Mesothelial cell of epicardium (in vitro differentiated cells): ENCODE measurements around the gene KIF16B. TPM values are rescaled to one million over a fixed set of nuclear protein-coding genes. Genes with fewer than 3 reads are reported as not detected.

ENCODE experiments used
- DNase-seq, 2 experiments: peaks; one replicate each; pipeline ENCODE4 v3.0.0; 2021; ENCODE audit warnings: low spot score in 2 of 2; ENCODE audit not compliant: unreplicated experiment in 2 of 2
- H3K27ac Mint-ChIP-seq: 2 replicates; pipeline ENCODE4 v1.8.0; 2021; ENCODE audit warnings: mixed read lengths
- H3K27me3 Mint-ChIP-seq: 2 replicates; pipeline ENCODE4 v1.8.0; 2021; ENCODE audit warnings: low read depth, mixed read lengths
- H3K36me3 Mint-ChIP-seq: 2 replicates; pipeline ENCODE4 v1.8.0; 2021; ENCODE audit warnings: mixed read lengths
- H3K4me1 Mint-ChIP-seq: 2 replicates; pipeline ENCODE4 v1.8.0; 2021; ENCODE audit warnings: mixed read lengths
- H3K4me3 Mint-ChIP-seq: 2 replicates; pipeline ENCODE4 v1.8.0; 2021; ENCODE audit warnings: mild to moderate bottlenecking, moderate library complexity, mixed read lengths
- H3K9me3 Mint-ChIP-seq: 2 replicates; pipeline ENCODE4 v1.8.0; 2021; ENCODE audit warnings: mixed read lengths
- CTCF ChIP-seq: fragments of 200-600 bp; sonication (generic); IDR thresholded peaks from one replicate; pipeline ENCODE4 v1.5.0; 2021; ENCODE audit warnings: antibody characterized with exemption; ENCODE audit not compliant: unreplicated experiment
- total RNA-seq: library from RNA; stranded (reverse); gene quantifications from 3 replicates; pipeline ENCODE4 v1.2.1, GENCODE V29; 2021

Gene KIF16B
- total RNA-seq, 1 donor from 2014 or later: 12.8 TPM

DNA sequence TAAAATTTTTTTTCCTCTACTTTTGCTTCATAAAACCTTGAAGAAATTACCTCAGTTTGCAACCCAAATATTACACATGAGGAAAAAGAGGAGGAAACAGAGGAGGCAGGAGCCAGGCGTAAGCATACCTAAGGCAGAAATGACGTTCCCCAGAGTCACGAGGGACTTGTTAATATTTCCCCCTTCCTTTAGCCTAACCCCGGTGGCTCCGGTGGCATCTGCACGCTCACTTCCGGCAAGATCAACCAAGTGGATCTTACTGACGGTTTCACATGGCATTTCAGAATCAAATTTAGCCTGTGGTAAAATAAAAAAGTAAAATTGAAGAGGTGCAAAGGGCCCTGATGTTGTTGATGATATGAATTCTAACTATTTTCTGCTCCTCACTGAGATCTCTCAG is 67.4 kb downstream of the KIF16B start:
- no peak for TF ChIP-seq CTCF

DNA sequence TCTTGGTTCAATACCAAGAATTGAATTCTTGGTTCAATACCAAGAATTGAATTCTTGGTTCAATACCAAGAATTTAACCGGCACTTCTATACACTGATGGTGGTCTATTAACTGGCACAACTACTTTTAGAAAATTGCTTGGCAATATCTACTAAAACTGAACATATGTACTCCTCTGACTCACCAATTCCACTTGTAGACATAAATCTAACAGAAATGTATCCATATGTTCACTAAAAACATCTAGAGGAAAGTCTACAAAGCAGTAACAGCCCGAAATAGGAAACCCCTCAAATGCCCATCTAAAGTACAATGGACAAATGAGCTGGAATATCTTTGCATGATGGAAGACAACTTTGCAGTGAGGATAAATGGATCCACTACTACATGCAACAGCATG is 71.9 kb downstream of the KIF16B start:
- H3K27ac Mint-ChIP-seq: no peak overlapping the region
- H3K4me3 Mint-ChIP-seq: no peak overlapping the region

More for the DNA sequence above, 67.4 kb downstream of the KIF16B start:
- no peak overlapping the region for H3K4me3 Mint-ChIP-seq
- no peaks in the 10 kb centered on the region for H3K4me1 Mint-ChIP-seq
- DNase-seq: no peak
- H3K9me3 Mint-ChIP-seq: no peaks in the 10 kb centered on the region
- no peaks in the 10 kb centered on the region for H3K27me3 Mint-ChIP-seq
- H3K27ac Mint-ChIP-seq: no peak overlapping the region
- H3K36me3 Mint-ChIP-seq: peaks cover 33% of the 10 kb centered on the region

GRCh38 chr20:16500197-16500596 is 73.1 kb downstream of the KIF16B start:
- Mint-ChIP-seq H3K9me3 (no peaks in the 10 kb centered on the region), H3K36me3 (peaks cover 18% of the 10 kb centered on the region), H3K27ac (no peak overlapping the region), H3K4me3 (no peak overlapping the region), H3K27me3 (no peaks in the 10 kb centered on the region), H3K4me1 (peaks cover 3% of the 10 kb centered on the region)
- no peak for TF ChIP-seq CTCF
- no peak for DNase-seq

More for the DNA sequence above, 71.9 kb downstream of the KIF16B start:
- Mint-ChIP-seq H3K4me1 (peaks cover 3% of the 10 kb centered on the region), H3K36me3 (peaks cover 22% of the 10 kb centered on the region), H3K27me3 (no peaks in the 10 kb centered on the region), H3K9me3 (no peaks in the 10 kb centered on the region)
- no peak for DNase-seq
- no peak for TF ChIP-seq CTCF

GRCh38 chr20:16498526-16499253 is 74.6 kb downstream of the KIF16B start:
- peaks cover 10% of the 10 kb centered on the region for H3K36me3 Mint-ChIP-seq
- no peak overlapping the region for H3K27ac Mint-ChIP-seq
- peaks cover 3% of the 10 kb centered on the region for H3K4me1 Mint-ChIP-seq
- no peak for TF ChIP-seq CTCF
- no peak overlapping the region for H3K4me3 Mint-ChIP-seq
- H3K27me3 Mint-ChIP-seq: no peaks in the 10 kb centered on the region
- no peak for DNase-seq
- H3K9me3 Mint-ChIP-seq: no peaks in the 10 kb centered on the region

DNA sequence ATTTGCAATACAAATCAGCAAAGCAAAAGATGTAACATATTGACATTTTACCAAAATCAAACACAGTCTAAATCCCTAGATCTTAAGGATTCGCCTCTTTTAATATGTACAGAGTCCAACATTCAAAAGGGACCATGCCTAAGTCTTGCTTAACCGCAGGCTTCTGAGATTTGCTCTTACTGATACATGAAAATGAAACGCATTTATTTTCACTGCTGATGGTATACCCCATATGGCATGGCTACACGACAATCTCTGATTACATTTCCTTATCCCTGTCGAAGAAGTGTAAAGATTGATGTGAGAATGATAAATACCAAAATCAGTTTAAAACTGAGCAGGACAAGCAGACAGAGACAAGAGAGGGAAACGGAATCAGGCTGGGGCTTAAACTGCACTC is 75.4 kb downstream of the KIF16B start:
- no peak for DNase-seq
- Mint-ChIP-seq H3K9me3 (no peaks in the 10 kb centered on the region), H3K4me1 (peaks cover 3% of the 10 kb centered on the region), H3K27ac (no peak overlapping the region), H3K4me3 (no peak overlapping the region), H3K27me3 (no peaks in the 10 kb centered on the region), H3K36me3 (peaks cover 6% of the 10 kb centered on the region)
- no peak for TF ChIP-seq CTCF
